SK-N-SH treated with all-trans-retinoic acid at 6 μM for 48 hours (cell line): ENCODE data around the gene PRSS33.

Experiments
- GLIS3 ChIP-seq: fragments of 250-450 bp; sonication (Bioruptor Pico); IDR thresholded peaks from 2 replicates; pipeline ENCODE4 v1.5.0; 2020; ENCODE audit warnings: mild to moderate bottlenecking, moderate library complexity
- OSR1 ChIP-seq: fragments of 250-450 bp; sonication (Bioruptor Pico); IDR thresholded peaks from 2 replicates; pipeline ENCODE4 v1.8.0; 2022; ENCODE audit warnings: moderate library complexity, mild to moderate bottlenecking, inconsistent platforms
- PPARA ChIP-seq: fragments of 250-450 bp; sonication (Bioruptor Pico); IDR thresholded peaks from 2 replicates; pipeline ENCODE4 v1.5.0; 2020; ENCODE audit warnings: mild to moderate bottlenecking, borderline replicate concordance
- RARB ChIP-seq: fragments of 250-450 bp; sonication (Bioruptor Pico); IDR thresholded peaks from 2 replicates; pipeline ENCODE4 v1.8.0; 2021; ENCODE audit warnings: mild to moderate bottlenecking, moderate library complexity
- ZC3H10 ChIP-seq: fragments of 250-450 bp; sonication (Bioruptor Pico); IDR thresholded peaks from 2 replicates; pipeline ENCODE4 v1.5.1; 2021; ENCODE audit warnings: mild to moderate bottlenecking, moderate library complexity
- ZFP3 ChIP-seq: fragments of 250-450 bp; sonication (Bioruptor Pico); IDR thresholded peaks from 2 replicates; pipeline ENCODE4 v1.5.0; 2020; ENCODE audit warnings: mild to moderate bottlenecking, moderate library complexity
- ZFP30 ChIP-seq: fragments of 450-650 bp; formaldehyde crosslinking; IDR thresholded peaks from 2 replicates; pipeline ENCODE4 v1.5.0; 2022; ENCODE audit warnings: mild to moderate bottlenecking, moderate library complexity
- ZNF565 ChIP-seq: fragments of 450-650 bp; formaldehyde crosslinking; conservative IDR thresholded peaks from 2 replicates; pipeline ENCODE4 v1.5.0; 2020; ENCODE audit warnings: low read depth, mild to moderate bottlenecking, moderate library complexity
- ZNF70 ChIP-seq: fragments of 450-650 bp; formaldehyde crosslinking; IDR thresholded peaks from 2 replicates; pipeline ENCODE4 v1.5.0; 2020; ENCODE audit warnings: mild to moderate bottlenecking, moderate library complexity
- TF ChIP-seq, protein P1 (sequence below): fragments of 250-450 bp; sonication (Bioruptor Pico); IDR thresholded peaks from 2 replicates; pipeline ENCODE4 v1.5.1; 2020; ENCODE audit warnings: low read depth, mild to moderate bottlenecking, moderate library complexity
- TF ChIP-seq, protein P2 (sequence below): fragments of 250-450 bp; sonication (Bioruptor Pico); IDR thresholded peaks from 2 replicates; pipeline ENCODE4 v1.8.0; 2020; ENCODE audit warnings: mild to moderate bottlenecking, moderate library complexity, borderline replicate concordance
- TF ChIP-seq, protein P3 (sequence below): fragments of 250-450 bp; sonication (Bioruptor Pico); IDR thresholded peaks from 2 replicates; pipeline ENCODE4 v1.5.0; 2020; ENCODE audit warnings: mild to moderate bottlenecking, moderate library complexity
- TF ChIP-seq, protein P4 (sequence below): fragments of 250-450 bp; sonication (Bioruptor Pico); IDR thresholded peaks from 2 replicates; pipeline ENCODE4 v1.5.1; 2021; ENCODE audit warnings: mild to moderate bottlenecking, moderate library complexity

DNA sequence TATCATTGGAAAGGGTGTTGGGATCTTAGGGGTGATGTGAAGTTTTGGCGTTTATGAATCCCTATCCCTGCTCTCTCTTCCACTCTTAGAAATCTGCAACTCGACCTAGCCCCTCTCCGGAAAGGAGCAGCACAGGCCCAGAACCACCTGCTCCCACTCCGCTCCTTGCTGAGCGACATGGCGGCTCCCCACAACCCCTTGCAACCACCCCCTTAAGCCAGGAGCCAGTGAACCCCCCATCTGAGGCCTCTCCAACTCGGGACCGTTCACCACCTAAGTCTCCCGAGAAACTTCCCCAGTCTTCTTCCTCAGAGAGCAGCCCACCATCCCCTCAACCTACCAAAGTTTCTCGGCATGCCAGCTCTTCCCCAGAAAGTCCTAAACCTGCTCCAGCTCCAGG lies 25.9 kb downstream of the PRSS33 start:
- TF ChIP-seq ZNF565 (no peak), RARB (CRISPR knock-in tag) (no peak), ZFP3 (no peak), ZC3H10 (CRISPR knock-in tag) (no peak), ZNF70 (CRISPR knock-in tag) (no peak), OSR1 (CRISPR knock-in tag) (no peak), ZFP30 (CRISPR knock-in tag) (no peak), PPARA (CRISPR knock-in tag) (no peak), GLIS3 (no peak)
- TF ChIP-seq, protein P1, sequence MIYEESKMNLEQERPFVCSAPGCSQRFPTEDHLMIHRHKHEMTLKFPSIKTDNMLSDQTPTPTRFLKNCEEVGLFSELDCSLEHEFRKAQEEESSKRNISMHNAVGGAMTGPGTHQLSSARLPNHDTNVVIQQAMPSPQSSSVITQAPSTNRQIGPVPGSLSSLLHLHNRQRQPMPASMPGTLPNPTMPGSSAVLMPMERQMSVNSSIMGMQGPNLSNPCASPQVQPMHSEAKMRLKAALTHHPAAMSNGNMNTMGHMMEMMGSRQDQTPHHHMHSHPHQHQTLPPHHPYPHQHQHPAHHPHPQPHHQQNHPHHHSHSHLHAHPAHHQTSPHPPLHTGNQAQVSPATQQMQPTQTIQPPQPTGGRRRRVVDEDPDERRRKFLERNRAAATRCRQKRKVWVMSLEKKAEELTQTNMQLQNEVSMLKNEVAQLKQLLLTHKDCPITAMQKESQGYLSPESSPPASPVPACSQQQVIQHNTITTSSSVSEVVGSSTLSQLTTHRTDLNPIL, result no peak
- TF ChIP-seq, protein P2, sequence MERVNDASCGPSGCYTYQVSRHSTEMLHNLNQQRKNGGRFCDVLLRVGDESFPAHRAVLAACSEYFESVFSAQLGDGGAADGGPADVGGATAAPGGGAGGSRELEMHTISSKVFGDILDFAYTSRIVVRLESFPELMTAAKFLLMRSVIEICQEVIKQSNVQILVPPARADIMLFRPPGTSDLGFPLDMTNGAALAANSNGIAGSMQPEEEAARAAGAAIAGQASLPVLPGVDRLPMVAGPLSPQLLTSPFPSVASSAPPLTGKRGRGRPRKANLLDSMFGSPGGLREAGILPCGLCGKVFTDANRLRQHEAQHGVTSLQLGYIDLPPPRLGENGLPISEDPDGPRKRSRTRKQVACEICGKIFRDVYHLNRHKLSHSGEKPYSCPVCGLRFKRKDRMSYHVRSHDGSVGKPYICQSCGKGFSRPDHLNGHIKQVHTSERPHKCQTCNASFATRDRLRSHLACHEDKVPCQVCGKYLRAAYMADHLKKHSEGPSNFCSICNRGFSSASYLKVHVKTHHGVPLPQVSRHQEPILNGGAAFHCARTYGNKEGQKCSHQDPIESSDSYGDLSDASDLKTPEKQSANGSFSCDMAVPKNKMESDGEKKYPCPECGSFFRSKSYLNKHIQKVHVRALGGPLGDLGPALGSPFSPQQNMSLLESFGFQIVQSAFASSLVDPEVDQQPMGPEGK (CRISPR knock-in tag), result no peak
- TF ChIP-seq, protein P3, sequence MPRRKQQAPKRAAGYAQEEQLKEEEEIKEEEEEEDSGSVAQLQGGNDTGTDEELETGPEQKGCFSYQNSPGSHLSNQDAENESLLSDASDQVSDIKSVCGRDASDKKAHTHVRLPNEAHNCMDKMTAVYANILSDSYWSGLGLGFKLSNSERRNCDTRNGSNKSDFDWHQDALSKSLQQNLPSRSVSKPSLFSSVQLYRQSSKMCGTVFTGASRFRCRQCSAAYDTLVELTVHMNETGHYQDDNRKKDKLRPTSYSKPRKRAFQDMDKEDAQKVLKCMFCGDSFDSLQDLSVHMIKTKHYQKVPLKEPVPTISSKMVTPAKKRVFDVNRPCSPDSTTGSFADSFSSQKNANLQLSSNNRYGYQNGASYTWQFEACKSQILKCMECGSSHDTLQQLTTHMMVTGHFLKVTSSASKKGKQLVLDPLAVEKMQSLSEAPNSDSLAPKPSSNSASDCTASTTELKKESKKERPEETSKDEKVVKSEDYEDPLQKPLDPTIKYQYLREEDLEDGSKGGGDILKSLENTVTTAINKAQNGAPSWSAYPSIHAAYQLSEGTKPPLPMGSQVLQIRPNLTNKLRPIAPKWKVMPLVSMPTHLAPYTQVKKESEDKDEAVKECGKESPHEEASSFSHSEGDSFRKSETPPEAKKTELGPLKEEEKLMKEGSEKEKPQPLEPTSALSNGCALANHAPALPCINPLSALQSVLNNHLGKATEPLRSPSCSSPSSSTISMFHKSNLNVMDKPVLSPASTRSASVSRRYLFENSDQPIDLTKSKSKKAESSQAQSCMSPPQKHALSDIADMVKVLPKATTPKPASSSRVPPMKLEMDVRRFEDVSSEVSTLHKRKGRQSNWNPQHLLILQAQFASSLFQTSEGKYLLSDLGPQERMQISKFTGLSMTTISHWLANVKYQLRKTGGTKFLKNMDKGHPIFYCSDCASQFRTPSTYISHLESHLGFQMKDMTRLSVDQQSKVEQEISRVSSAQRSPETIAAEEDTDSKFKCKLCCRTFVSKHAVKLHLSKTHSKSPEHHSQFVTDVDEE (CRISPR knock-in tag), result no peak
- TF ChIP-seq, protein P4, sequence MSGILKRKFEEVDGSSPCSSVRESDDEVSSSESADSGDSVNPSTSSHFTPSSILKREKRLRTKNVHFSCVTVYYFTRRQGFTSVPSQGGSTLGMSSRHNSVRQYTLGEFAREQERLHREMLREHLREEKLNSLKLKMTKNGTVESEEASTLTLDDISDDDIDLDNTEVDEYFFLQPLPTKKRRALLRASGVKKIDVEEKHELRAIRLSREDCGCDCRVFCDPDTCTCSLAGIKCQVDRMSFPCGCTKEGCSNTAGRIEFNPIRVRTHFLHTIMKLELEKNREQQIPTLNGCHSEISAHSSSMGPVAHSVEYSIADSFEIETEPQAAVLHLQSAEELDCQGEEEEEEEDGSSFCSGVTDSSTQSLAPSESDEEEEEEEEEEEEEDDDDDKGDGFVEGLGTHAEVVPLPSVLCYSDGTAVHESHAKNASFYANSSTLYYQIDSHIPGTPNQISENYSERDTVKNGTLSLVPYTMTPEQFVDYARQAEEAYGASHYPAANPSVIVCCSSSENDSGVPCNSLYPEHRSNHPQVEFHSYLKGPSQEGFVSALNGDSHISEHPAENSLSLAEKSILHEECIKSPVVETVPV, result no peak
